UCSD-AML1 (cell line): ENCODE data around the gene C19orf25.
A peak's percentile ranks its signal among the peaks of the same experiment; 100 is the strongest.

Experiments used
- DNase-seq: peaks from one replicate; lab custom pipeline; 2025; ENCODE audit not compliant: unreplicated experiment; lab: John Stamatoyannopoulos, UW

The C19orf25 gene

GRCh38 chr19:1496714-1497577, 17.9 kb upstream of the C19orf25 start:
- no peak for DNase-seq

- DNase-seq: no peak
Observed at GRCh38 chr19:1495799-1496713, 17.0 kb upstream of the C19orf25 start.

DNA sequence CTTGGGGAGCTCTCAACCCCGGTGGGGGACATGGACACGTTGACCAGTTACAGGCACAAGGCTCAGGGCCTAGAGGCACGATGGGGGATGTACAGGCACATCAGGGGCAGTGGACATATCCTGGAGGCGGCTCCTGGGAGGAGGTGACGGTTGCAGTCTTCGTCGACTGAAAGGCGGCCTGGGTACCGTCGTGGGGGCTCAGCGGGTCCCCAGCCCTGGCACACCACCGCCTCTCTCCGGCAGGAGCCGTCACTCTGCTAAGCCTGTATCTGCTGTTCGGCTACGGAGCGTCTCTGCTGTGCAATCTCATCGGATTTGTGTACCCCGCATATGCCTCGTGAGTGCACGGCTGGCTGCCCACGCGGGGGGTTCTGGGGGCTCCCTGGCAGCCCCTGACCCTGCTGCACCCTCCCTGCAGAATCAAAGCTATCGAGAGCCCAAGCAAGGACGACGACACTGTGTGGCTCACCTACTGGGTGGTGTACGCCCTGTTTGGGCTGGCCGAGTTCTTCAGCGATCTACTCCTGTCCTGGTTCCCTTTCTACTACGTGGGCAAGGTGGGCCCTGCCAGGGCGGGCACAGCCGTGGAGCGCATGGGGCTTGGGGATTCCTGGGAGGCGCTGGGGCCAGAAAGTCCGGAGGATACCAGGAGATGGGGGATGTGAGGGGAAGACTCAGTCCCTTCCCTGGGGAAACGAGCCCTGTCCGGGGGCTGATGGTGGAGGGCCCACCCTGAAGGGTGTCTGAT, 16.2 kb upstream of the C19orf25 start:
- no peak for DNase-seq

DNA sequence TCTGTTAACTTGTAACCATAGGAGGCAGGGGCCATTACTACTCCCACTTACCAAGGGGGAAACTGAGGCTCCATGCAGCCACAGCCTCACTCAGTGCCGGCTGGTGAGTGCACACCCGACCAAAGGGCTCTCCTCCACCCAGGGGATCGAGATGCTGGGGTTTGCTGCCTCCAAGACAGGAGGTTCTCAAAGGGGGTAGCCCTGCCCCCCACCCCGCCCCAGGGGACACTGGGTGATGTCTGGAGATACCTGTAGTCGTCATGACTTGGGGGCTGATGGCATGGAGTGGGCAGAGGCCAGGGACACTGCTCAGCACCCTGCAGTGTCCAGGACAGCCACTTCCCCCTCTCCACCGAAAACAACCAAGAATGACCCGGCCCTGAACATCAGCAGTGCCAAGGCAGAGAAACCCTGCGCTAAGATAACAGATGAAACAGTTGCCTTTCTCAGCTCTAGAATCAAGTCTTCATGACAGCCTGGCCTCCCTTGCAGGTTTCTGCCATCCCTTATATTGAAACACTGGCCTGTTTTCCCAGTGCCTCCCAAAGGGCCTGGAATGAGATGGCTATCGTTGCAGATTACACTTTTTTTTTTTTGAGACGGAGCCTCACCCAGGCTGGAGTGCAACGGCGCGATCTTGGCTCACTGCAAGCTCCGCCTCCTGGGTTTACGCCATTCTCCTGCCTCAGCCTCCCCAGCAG, 15.2 kb upstream of the C19orf25 start:
- no peak for DNase-seq

- DNase-seq: peak; percentile 27
Observed at GRCh38 chr19:1492474-1493006, 13.5 kb upstream of the C19orf25 start.

DNA sequence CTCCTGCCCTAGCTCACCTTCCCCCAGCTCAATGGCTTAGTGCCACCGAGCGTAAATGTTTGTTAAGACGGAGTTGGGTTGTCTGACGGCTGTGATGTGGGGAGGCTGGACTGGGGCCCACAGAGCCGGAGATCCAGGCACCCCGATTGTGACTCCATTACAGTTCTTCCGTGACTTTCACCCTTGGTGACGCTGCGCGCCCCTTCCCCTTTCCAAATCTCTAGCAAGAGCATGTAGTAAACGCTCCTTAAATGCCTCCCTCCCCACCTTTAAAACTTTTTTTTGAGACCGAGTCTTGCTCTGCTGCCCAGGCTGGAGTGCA, 12.8 kb upstream of the C19orf25 start:
- DNase-seq: no peak

- no peak for DNase-seq
Observed at GRCh38 chr19:1491114-1491848, 12.3 kb upstream of the C19orf25 start, which contains the start of gene REEP6. Gene REEP6 (plus strand): TSS chr19:1491181. CDS start chr19:1491270, 89 bp downstream.

GRCh38 chr19:1490311-1491113, 11.5 kb upstream of the C19orf25 start, which contains the start of gene PCSK4:
Gene PCSK4 (minus strand): TSS chr19:1490350. CDS start chr19:1490346, 4 bp downstream.
- DNase-seq: peak; percentile 99

GRCh38 chr19:1489463-1490310, 10.7 kb upstream of the C19orf25 start:
- DNase-seq: no peak

DNA sequence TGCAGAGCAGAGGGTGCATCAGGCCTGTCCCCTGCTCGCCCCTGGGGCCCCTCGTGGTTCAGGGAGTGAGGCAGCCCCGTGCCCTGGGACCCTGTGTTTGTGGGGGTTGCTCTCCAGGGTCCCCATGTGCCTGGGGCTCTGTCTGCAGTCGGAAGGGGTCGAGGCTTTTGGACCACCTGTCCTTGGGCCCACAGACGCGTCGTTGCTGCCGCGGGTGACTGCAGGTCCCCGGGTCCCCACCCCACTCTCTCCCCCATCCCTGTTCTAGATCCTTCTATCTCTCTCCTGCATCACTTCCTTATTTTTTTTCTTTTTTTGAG, 9.2 kb upstream of the C19orf25 start:
- no peak for DNase-seq

DNA sequence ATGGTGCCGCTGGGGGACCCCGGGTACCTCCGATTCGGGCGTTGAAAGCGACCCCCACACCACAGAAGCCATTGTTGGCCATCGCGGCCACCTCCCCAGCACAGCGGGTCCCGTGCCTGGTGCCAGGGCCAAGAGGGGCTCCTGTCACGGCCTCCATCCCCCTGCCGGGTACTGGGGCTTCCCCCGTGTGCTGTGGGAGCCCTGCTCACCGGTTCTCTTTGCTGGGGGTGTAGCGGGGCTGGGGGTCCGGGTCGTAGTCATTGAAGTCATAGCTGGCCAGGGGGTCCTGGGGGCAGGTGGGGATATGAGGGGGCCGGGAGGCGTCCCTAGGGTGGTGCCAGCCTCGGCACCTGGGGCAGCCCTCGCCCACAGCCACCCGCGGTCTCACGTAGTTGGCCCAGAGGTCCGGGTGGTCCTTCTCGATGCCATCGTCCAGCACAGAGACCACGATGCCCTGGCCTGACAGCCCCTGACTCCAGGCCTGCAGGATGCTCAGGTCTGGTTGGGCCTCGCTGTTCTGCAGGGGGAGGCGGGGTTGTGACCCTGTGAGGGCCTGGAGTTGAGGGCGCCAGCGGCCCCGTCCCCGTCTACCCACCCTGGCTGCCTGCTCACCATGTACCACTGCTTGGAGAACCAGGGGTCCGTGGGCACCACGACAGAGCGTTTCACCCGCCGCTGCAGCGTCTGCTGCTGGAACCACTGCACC, 8.7 kb upstream of the C19orf25 start:
- no peak for DNase-seq

- DNase-seq: no peak
Observed at GRCh38 chr19:1486720-1487575, 7.9 kb upstream of the C19orf25 start.

DNA sequence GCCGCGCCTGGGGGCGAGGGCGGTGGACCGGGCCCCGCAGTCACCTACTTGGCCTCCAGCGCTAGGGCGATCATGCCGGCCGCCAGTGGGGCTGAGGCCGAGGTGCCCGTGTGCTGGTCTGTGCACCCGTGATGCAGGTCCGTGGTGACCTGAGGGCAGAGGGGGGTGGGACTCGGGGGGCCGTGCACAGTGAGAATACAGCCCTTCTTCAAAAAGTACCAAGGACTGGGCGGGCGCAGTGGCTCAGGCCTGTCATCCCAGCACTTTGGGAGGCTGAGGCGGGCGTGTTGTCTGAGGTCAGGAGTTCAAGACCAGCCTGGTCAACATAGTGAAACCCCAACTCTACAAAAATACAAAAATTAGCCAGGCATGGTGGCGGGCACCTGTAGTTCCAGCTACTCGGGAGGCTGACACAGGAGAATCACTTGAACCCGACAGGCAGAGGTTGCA, 5.0 kb upstream of the C19orf25 start:
- DNase-seq: no peak

GRCh38 chr19:1483131-1483978, 4.3 kb upstream of the C19orf25 start:
- no peak for DNase-seq

- DNase-seq: no peak
Observed at GRCh38 chr19:1482361-1483130, 3.5 kb upstream of the C19orf25 start.
